ENCODE data around the gene ABHD8. TPM values are rescaled to one million over a fixed set of nuclear protein-coding genes. Genes with fewer than 3 reads are reported as not detected.

Gene ABHD8
- total RNA-seq, 1 experiment from 2014 or later, result 5.2 TPM

DNA sequence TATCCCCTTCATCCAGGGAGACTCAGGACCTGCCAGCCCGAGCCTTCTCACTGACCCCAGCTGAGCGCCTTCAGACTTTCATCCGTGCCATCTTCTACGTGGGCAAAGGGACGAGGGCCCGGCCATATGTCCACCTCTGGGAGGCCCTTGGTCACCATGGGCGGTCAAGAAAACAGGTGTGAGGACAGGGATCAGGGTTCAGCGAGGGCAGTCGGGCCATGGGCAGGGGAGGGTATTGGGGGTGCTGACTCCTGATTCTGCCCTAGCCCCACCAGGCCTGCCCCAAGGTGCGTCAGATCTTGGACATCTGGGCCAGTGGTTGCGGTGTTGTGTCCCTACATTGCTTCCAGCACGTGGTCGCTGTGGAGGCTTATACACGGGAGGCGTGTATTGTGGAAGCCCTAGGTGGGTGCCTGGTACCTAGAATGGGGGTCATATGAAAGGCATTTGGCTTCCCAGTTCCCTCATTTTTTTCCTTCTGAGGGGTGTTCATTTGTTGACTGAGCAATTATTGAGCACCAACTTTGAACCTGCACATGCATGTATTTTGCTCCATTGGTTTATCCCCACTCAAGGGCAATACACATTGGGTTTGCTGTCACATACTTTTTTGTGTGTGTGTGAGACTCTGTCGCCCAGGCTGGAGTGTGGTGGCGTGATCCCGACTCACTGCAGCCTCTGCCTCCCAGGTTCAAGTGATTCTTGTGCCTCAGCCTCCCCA, 17.6 kb downstream of the ABHD8 start:
- Histone ChIP-seq H2AFZ (ENCODE audit: low read depth, low read length, poor library complexity, severe bottlenecking) (no peak overlapping the region), H3K27me3 (ENCODE audit: insufficient read depth, low read length) (no peaks in the 10 kb centered on the region), H3K9me2 (ENCODE audit: insufficient read depth) (no peaks in the 10 kb centered on the region), H3K4me1 (ENCODE audit: control insufficient read depth in 1 of 2, insufficient read depth in 2 of 2, low read length in 2 of 2) (peaks cover 0 to 37% of the 10 kb centered on the region in 2 experiments; a peak in 2 of 4 replicates), H3K9me3 (ENCODE audit: control insufficient read depth in 1 of 2, insufficient read depth in 1 of 2, low read depth in 1 of 2, low read length in 2 of 2) (no peaks in the 10 kb centered on the region), H3K9ac (ENCODE audit: low read length) (no peak overlapping the region), H3K27ac (ENCODE audit: low read depth, low read length) (no peak overlapping the region), H3K79me2 (ENCODE audit: insufficient read depth, low read length) (peaks cover 12% of the 10 kb centered on the region; the same call in 1 of the 2 replicates), H3K36me3 (ENCODE audit: control insufficient read depth in 1 of 2, insufficient read depth in 2 of 2, low read length in 2 of 2) (peaks cover 0 to 6% of the 10 kb centered on the region in 2 experiments; a peak in 1 of 4 replicates), H4K20me1 (ENCODE audit: insufficient read depth) (no peaks in the 10 kb centered on the region), H3K4me2 (ENCODE audit: low read length) (no peak overlapping the region), H3K4me3 (replicated peaks in 1 of 2; ENCODE audit: low read depth in 1 of 2, low read length in 2 of 2) (no peak overlapping the region)
- ChIA-PET POLR2A (no interaction called here), RAD21 (ENCODE audit: low non-redundant PET in 1 of 2, low total read pairs in 2 of 2, uncharacterized antibody in 2 of 2, unreplicated experiment in 2 of 2) (no interaction called here), CTCF (no interaction called here)
- DNase-seq (ENCODE audit: low read depth, low spot score) (no peak), ATAC-seq (no peak)
- intact Hi-C loops (cut with micrococcal nuclease), result no loop called here
- TF ChIP-seq ZFX (IDR thresholded peaks at IDR 0.05) (no peak), YY1 (IDR thresholded peaks at IDR 0.05; ENCODE audit: extremely low read depth, insufficient replicate concordance, low read depth, low read length) (no peak), TCF7L2 (IDR thresholded peaks at IDR 0.05; ENCODE audit: borderline replicate concordance, extremely low read depth, insufficient read depth, insufficient read length) (no peak), SRF (IDR thresholded peaks at IDR 0.05; ENCODE audit: low read depth) (no peak), SIN3A (IDR thresholded peaks at IDR 0.05; ENCODE audit: low read depth) (no peak), FOSL1 (IDR thresholded peaks at IDR 0.05; ENCODE audit: low read depth) (no peak), CEBPB (IDR thresholded peaks at IDR 0.05; ENCODE audit: low read depth) (no peak), ELF1 (IDR thresholded peaks at IDR 0.05; ENCODE audit: borderline replicate concordance, low read depth) (no peak), RAD21 (IDR thresholded peaks at IDR 0.05; ENCODE audit: low read depth) (no peak), CBX3 (IDR thresholded peaks at IDR 0.05; ENCODE audit: low read depth) (no peak), POLR2AphosphoS5 (IDR thresholded peaks at IDR 0.05; ENCODE audit: low read depth, low read length) (no peak), POLR2A (IDR thresholded peaks at IDR 0.05; ENCODE audit: borderline replicate concordance, extremely low read depth, insufficient read depth, insufficient read length) (no peak)
- TF ChIP-seq, protein P1, sequence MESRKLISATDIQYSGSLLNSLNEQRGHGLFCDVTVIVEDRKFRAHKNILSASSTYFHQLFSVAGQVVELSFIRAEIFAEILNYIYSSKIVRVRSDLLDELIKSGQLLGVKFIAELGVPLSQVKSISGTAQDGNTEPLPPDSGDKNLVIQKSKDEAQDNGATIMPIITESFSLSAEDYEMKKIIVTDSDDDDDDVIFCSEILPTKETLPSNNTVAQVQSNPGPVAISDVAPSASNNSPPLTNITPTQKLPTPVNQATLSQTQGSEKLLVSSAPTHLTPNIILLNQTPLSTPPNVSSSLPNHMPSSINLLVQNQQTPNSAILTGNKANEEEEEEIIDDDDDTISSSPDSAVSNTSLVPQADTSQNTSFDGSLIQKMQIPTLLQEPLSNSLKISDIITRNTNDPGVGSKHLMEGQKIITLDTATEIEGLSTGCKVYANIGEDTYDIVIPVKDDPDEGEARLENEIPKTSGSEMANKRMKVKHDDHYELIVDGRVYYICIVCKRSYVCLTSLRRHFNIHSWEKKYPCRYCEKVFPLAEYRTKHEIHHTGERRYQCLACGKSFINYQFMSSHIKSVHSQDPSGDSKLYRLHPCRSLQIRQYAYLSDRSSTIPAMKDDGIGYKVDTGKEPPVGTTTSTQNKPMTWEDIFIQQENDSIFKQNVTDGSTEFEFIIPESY (IDR thresholded peaks at IDR 0.05; ENCODE audit: extremely low read depth, insufficient replicate concordance, low read length), result no peak
- TF ChIP-seq, protein P2, sequence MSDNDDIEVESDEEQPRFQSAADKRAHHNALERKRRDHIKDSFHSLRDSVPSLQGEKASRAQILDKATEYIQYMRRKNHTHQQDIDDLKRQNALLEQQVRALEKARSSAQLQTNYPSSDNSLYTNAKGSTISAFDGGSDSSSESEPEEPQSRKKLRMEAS (IDR thresholded peaks at IDR 0.05), result no peak
- TF ChIP-seq, protein P3, sequence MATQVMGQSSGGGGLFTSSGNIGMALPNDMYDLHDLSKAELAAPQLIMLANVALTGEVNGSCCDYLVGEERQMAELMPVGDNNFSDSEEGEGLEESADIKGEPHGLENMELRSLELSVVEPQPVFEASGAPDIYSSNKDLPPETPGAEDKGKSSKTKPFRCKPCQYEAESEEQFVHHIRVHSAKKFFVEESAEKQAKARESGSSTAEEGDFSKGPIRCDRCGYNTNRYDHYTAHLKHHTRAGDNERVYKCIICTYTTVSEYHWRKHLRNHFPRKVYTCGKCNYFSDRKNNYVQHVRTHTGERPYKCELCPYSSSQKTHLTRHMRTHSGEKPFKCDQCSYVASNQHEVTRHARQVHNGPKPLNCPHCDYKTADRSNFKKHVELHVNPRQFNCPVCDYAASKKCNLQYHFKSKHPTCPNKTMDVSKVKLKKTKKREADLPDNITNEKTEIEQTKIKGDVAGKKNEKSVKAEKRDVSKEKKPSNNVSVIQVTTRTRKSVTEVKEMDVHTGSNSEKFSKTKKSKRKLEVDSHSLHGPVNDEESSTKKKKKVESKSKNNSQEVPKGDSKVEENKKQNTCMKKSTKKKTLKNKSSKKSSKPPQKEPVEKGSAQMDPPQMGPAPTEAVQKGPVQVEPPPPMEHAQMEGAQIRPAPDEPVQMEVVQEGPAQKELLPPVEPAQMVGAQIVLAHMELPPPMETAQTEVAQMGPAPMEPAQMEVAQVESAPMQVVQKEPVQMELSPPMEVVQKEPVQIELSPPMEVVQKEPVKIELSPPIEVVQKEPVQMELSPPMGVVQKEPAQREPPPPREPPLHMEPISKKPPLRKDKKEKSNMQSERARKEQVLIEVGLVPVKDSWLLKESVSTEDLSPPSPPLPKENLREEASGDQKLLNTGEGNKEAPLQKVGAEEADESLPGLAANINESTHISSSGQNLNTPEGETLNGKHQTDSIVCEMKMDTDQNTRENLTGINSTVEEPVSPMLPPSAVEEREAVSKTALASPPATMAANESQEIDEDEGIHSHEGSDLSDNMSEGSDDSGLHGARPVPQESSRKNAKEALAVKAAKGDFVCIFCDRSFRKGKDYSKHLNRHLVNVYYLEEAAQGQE (IDR thresholded peaks at IDR 0.05; ENCODE audit: low read depth), result no peak
- BruUV-seq (replicated peaks), result no TSS peak

Data from HCT116 (cell line).